Hematopoietic multipotent progenitor cell treated with erythropoietin and hydrocortisone succinate and interleukin-3 and kit ligand, for 6 days (in vitro differentiated cells): ENCODE measurements around the gene NDC80.
A peak's percentile ranks its signal among the peaks of the same experiment; 100 is the strongest.

Experiments
- DNase-seq: peaks from one replicate; pipeline ENCODE4 v3.0.0-alpha.2; 2015

Gene NDC80

GRCh38 chr18:2564373-2564772, 7.0 kb upstream of the NDC80 start:
- DNase-seq, result no peak

GRCh38 chr18:2568129-2568528, 3.2 kb upstream of the NDC80 start:
- DNase-seq, result no peak

- no peak for DNase-seq
These were observed 2.8 kb upstream of the NDC80 start for GRCh38 chr18:2568605-2569004.

GRCh38 chr18:2569338-2570207, 1.8 kb upstream of the NDC80 start:
- no peak for DNase-seq

- DNase-seq, result peak; percentile 75
These were observed 571 bp upstream of the NDC80 start for GRCh38 chr18:2570772-2571199.

- DNase-seq, result peak; percentile 55
These were observed 813 bp downstream of the NDC80 start for GRCh38 chr18:2572171-2572569.

- no peak for DNase-seq
These were observed 1.5 kb downstream of the NDC80 start for GRCh38 chr18:2572892-2573291.

- DNase-seq, result no peak
These were observed 2.1 kb downstream of the NDC80 start for GRCh38 chr18:2573408-2573807.

GRCh38 chr18:2587788-2588187, 16.4 kb downstream of the NDC80 start:
- DNase-seq, result no peak

- no peak for DNase-seq
These were observed 17.4 kb downstream of the NDC80 start for GRCh38 chr18:2588666-2589344.

- DNase-seq, result no peak
These were observed 18.1 kb downstream of the NDC80 start for GRCh38 chr18:2589345-2590068.

GRCh38 chr18:2590303-2590702, 18.9 kb downstream of the NDC80 start:
- DNase-seq, result no peak

- no peak for DNase-seq
These were observed 26.3 kb downstream of the NDC80 start for GRCh38 chr18:2597639-2598038.

- DNase-seq, result no peak
These were observed 31.5 kb downstream of the NDC80 start for GRCh38 chr18:2602844-2603243.

- DNase-seq, result no peak
These were observed 35.0 kb downstream of the NDC80 start for GRCh38 chr18:2606335-2606734.

- DNase-seq, result no peak
These were observed 38.2 kb downstream of the NDC80 start for GRCh38 chr18:2609604-2610003.

GRCh38 chr18:2610549-2610948, 39.2 kb downstream of the NDC80 start:
- peak; percentile 22 for DNase-seq

GRCh38 chr18:2612996-2613395, 41.6 kb downstream of the NDC80 start:
- DNase-seq, result no peak

GRCh38 chr18:2617401-2617998, 46.1 kb downstream of the NDC80 start:
- DNase-seq, result no peak

- no peak for DNase-seq
These were observed 46.7 kb downstream of the NDC80 start for GRCh38 chr18:2618009-2618408.

- no peak for DNase-seq
These were observed 53.9 kb downstream of the NDC80 start for GRCh38 chr18:2625217-2625616.

GRCh38 chr18:2627821-2628276, 56.5 kb downstream of the NDC80 start:
- DNase-seq, result no peak

- DNase-seq, result no peak
These were observed 57.6 kb downstream of the NDC80 start for GRCh38 chr18:2629003-2629402.
